ENCODE results near the gene THEM4. TPM values are rescaled to one million over a fixed set of nuclear protein-coding genes. Genes with fewer than 3 reads are reported as not detected.
A peak's percentile ranks its signal among the peaks of the same experiment; 100 is the strongest.
"Not testable (repeated sequence)": the region's sequence is repeated elsewhere in the genome, so short reads cannot be mapped to it uniquely, and the experiment has no call there.

The THEM4 gene
- total RNA-seq, 1 donor from 2014 or later: 15.0 TPM

- DNase-seq (no peak), ATAC-seq (no peak)
- intact Hi-C loops (cut with DNase I): no loop called here
- H3K9me3 ChIP-seq: peaks cover 4% of the 10 kb centered on the region
- TF ChIP-seq, protein P1, sequence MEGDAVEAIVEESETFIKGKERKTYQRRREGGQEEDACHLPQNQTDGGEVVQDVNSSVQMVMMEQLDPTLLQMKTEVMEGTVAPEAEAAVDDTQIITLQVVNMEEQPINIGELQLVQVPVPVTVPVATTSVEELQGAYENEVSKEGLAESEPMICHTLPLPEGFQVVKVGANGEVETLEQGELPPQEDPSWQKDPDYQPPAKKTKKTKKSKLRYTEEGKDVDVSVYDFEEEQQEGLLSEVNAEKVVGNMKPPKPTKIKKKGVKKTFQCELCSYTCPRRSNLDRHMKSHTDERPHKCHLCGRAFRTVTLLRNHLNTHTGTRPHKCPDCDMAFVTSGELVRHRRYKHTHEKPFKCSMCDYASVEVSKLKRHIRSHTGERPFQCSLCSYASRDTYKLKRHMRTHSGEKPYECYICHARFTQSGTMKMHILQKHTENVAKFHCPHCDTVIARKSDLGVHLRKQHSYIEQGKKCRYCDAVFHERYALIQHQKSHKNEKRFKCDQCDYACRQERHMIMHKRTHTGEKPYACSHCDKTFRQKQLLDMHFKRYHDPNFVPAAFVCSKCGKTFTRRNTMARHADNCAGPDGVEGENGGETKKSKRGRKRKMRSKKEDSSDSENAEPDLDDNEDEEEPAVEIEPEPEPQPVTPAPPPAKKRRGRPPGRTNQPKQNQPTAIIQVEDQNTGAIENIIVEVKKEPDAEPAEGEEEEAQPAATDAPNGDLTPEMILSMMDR (IDR thresholded peaks at IDR 0.05): no peak
- no peaks in the 10 kb centered on the region for H3K36me3 ChIP-seq
- H3K4me1 ChIP-seq: peaks cover 30% of the 10 kb centered on the region
- no peak overlapping the region for H3K27ac ChIP-seq
- H3K4me3 ChIP-seq: no peak overlapping the region
- no peaks in the 10 kb centered on the region for H3K27me3 ChIP-seq (ENCODE audit: low read depth)
Measured at GRCh38 chr1:151907363-151908139, 1.8 kb downstream of the THEM4 start.

- intact Hi-C loops (cut with DNase I); H3K36me3 ChIP-seq; H3K4me3 ChIP-seq; DNase-seq; H3K9me3 ChIP-seq; H3K27me3 ChIP-seq (ENCODE audit: low read depth); ATAC-seq; H3K27ac ChIP-seq: not testable (repeated sequence)
- peaks cover 30% of the 10 kb centered on the region for H3K4me1 ChIP-seq
Measured at GRCh38 chr1:151906324-151906645, 3.0 kb downstream of the THEM4 start.

DNA sequence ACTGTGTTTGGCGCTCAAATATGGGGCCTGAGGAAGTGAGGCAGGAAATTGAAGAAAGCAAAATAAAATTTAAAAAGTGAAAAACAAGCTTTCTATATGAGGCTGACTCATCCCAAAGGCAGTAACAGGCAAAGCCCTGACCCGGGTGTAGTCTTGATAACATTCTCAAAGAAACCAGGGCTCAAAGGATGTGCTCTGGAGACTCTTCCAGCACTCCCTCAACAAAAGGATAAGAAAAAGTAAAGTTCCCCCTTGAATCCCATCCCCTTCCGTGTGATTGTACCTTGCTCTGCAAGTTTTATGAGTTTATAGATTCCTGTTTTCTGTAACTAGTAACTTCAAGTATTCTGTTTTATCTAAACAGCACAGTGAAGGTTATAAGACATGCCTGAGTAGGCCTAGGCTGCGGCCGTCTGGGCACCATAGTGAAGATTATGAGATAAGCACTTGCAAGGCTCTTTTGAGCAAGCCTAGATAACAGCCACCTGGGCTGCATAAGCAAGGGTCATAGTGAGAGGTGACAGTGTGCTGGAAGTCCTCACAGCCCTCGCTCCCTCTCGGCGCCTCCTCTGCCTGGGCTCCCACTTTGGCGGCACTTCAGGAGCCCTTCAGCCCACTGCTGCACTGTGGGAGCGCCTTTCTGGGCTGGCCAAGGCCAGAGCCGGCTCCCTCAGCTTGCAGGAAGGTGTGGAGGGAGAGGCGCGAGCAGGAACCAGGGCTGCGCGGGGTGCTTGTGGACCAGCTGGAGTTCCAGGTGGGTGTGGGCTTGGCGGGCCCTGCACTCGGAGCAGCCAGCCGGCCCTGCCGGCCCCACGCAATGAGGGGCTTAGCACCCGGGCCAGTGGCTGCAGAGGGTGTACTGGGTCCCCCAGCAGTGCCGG is 3.6 kb downstream of the THEM4 start:
- ATAC-seq; H3K27ac ChIP-seq; intact Hi-C loops (cut with DNase I); DNase-seq; H3K27me3 ChIP-seq (ENCODE audit: low read depth); H3K4me3 ChIP-seq; H3K36me3 ChIP-seq: not testable (repeated sequence)
- H3K9me3 ChIP-seq: peaks cover 15% of the 10 kb centered on the region
- peaks cover 30% of the 10 kb centered on the region for H3K4me1 ChIP-seq

GRCh38 chr1:151905070-151905442 is 4.3 kb downstream of the THEM4 start:
- Histone ChIP-seq H3K36me3 (no peaks in the 10 kb centered on the region), H3K9me3 (peaks cover 16% of the 10 kb centered on the region), H3K4me3 (no peak overlapping the region), H3K4me1 (peaks cover 26% of the 10 kb centered on the region), H3K27ac (no peak overlapping the region), H3K27me3 (ENCODE audit: low read depth) (no peaks in the 10 kb centered on the region)
- no peak for DNase-seq
- TF ChIP-seq, protein P1 (IDR thresholded peaks at IDR 0.05): no peak
- intact Hi-C loops (cut with DNase I): no loop called here
- ATAC-seq: peak in 1 of 2 donors; percentile 34

- H3K4me3 ChIP-seq: no peak overlapping the region
- H3K36me3 ChIP-seq: no peaks in the 10 kb centered on the region
- DNase-seq (no peak), ATAC-seq (no peak)
- TF ChIP-seq, protein P1 (IDR thresholded peaks at IDR 0.05): no peak
- no peak overlapping the region for H3K27ac ChIP-seq
- intact Hi-C loops (cut with DNase I): no loop called here
- H3K4me1 ChIP-seq: peaks cover 13% of the 10 kb centered on the region
- peaks cover 14% of the 10 kb centered on the region for H3K9me3 ChIP-seq
- H3K27me3 ChIP-seq (ENCODE audit: low read depth): no peaks in the 10 kb centered on the region
Measured at GRCh38 chr1:151902858-151903257, 6.5 kb downstream of the THEM4 start.

- H3K4me1 ChIP-seq; H3K4me3 ChIP-seq; intact Hi-C loops (cut with DNase I); ATAC-seq; H3K27me3 ChIP-seq (ENCODE audit: low read depth); H3K27ac ChIP-seq; DNase-seq; H3K36me3 ChIP-seq: not testable (repeated sequence)
- H3K9me3 ChIP-seq: peaks cover 12% of the 10 kb centered on the region
Measured at GRCh38 chr1:151900804-151901203, 8.5 kb downstream of the THEM4 start.

- H3K4me3 ChIP-seq: no peak overlapping the region
- H3K27ac ChIP-seq: no peak overlapping the region
- no peaks in the 10 kb centered on the region for H3K27me3 ChIP-seq (ENCODE audit: low read depth)
- peaks cover 15% of the 10 kb centered on the region for H3K36me3 ChIP-seq
- intact Hi-C loops (cut with DNase I): no loop called here
- H3K9me3 ChIP-seq: peaks cover 12% of the 10 kb centered on the region
- ATAC-seq (no peak), DNase-seq (no peak)
- H3K4me1 ChIP-seq: no peaks in the 10 kb centered on the region
- TF ChIP-seq, protein P1 (IDR thresholded peaks at IDR 0.05): no peak
Measured at GRCh38 chr1:151898519-151898991, 10.8 kb downstream of the THEM4 start.
